Stimulated activated CD8-positive, alpha-beta memory T cell treated with anti-CD3 and anti-CD28 coated beads, Interleukin-7, amount 100 ng/mL, for 24 hours (primary cell): Measurements from ENCODE around the gene STK31.
"Not testable (repeated sequence)": the region's sequence is repeated elsewhere in the genome, so short reads cannot be mapped to it uniquely, and the experiment has no call there.

Experiments
- DNase-seq: peaks from one replicate; pipeline ENCODE4 v3.0.0-alpha.2; 2020; ENCODE audit warnings: low read depth

STK31 gene, protein sequence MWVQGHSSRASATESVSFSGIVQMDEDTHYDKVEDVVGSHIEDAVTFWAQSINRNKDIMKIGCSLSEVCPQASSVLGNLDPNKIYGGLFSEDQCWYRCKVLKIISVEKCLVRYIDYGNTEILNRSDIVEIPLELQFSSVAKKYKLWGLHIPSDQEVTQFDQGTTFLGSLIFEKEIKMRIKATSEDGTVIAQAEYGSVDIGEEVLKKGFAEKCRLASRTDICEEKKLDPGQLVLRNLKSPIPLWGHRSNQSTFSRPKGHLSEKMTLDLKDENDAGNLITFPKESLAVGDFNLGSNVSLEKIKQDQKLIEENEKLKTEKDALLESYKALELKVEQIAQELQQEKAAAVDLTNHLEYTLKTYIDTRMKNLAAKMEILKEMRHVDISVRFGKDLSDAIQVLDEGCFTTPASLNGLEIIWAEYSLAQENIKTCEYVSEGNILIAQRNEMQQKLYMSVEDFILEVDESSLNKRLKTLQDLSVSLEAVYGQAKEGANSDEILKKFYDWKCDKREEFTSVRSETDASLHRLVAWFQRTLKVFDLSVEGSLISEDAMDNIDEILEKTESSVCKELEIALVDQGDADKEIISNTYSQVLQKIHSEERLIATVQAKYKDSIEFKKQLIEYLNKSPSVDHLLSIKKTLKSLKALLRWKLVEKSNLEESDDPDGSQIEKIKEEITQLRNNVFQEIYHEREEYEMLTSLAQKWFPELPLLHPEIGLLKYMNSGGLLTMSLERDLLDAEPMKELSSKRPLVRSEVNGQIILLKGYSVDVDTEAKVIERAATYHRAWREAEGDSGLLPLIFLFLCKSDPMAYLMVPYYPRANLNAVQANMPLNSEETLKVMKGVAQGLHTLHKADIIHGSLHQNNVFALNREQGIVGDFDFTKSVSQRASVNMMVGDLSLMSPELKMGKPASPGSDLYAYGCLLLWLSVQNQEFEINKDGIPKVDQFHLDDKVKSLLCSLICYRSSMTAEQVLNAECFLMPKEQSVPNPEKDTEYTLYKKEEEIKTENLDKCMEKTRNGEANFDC

DNA sequence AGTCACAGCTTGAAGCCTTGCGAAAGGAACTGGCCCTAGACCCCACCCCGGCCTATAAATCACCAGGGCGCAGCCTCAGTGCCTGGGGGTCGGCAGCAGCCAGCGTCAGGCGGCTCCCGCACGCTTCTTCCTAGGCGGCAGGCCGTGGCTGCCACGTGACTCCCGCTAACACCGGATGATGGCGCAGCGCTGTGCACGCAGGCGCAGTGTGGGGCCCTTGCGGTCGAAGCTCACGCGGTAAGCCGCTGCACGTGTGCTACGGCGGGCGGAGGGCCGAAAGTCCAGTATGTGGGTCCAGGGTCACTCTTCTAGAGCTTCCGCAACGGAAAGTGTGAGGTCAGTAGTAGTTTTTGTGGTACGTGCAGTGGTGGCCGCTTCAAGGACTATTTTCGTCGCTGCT is at the start of gene STK31:
Gene STK31, plus strand, starts transcription at position 220 of the 400 bp plus-strand sequence. Its CDS starts 67 bp downstream, at position 287.
- no peak for DNase-seq

DNA sequence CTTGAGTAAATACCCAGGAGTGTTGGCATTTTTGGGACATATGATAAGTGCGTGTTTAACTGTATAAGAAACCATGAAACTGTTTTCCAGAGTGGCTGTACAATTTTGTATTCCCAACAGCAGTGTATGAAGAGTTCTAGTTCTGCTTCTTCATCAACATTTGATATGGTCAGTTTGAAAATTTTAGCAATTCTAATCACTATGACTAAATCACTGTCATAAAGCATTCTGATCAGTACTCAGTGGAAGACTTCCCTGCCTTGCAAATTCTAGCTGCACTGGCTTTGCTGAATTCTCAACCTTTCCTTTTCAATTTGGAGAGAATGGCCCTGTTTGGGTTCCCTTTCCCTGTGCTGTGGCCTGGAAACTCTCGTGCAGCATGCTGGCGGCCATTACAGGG is 48.6 kb upstream of the STK31 start:
- no peak for DNase-seq

DNA sequence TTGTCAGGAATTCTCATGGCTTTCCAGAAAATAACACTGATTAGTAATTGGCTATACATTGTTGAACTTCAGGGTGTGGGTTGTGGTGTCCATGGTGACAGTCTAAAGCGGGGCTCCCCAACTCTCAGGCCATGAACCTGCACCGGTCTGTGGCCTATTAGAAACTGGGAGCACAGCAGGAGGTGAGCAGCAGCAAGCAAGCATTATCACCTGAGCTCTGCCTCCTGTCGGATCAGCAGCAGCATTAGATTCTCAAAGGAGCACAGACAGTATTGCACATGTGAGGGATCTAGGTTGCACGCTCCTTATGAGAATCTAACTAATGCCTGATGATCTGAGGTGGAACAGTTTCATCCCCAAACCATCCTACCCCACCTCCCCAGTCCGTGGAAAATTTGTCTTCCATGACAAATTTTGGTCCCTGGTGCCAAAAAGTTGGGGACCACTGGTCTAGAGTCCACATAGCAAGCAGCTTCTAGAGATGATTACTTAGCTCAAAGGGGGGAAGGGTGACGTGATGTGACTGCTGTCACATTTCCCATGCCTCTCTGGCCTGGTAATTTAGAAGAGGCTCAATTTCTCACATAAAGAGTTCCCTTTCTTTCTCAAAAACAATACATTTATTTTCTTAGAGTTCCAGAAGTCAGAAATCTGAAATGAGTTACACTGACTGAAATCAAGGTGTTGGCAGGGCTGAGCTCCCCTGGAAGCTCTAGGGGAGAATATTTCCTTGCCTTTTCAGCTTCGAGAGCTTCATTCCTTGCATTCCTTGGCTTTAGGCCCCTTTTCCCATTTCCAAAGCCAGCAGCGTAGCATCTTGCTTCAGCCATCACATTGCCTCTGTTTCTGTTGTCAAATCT is 47.7 kb upstream of the STK31 start:
- no peak for DNase-seq

DNA sequence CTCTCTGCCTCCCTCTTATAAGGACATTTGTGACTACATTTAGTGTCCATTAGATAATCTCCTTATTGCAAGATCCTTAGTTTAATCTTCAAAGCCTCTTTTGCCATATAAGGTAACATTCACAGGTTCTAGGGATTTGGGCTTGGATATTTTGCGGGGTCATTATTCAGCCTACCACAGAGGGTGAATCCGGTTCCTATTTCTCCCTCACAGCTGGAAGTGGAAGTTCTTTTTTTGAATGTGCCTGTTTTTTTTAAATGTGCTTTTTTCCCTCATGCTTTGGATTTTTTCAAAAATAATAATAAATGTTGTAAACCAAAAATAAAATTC is 47.1 kb upstream of the STK31 start:
- no peak for DNase-seq

DNA sequence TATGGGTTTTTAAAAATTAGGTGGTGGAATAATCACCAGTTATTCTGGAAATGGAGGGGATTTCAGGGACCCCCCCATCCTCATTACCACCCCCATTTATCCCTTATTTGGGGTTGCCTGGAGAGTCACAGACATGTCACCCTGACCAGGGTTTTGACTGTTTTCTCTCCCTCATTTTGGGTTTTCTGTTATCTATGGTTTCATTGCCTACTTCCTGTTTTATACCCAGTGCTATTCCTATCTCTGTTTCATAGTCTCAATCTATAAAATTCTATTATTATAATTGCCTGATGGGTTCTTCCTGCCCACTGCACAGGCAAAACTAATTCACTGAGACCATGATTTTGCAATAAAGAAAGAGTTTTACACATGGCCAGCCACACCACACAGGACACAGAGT is 45.9 kb upstream of the STK31 start:
- DNase-seq: no peak

DNA sequence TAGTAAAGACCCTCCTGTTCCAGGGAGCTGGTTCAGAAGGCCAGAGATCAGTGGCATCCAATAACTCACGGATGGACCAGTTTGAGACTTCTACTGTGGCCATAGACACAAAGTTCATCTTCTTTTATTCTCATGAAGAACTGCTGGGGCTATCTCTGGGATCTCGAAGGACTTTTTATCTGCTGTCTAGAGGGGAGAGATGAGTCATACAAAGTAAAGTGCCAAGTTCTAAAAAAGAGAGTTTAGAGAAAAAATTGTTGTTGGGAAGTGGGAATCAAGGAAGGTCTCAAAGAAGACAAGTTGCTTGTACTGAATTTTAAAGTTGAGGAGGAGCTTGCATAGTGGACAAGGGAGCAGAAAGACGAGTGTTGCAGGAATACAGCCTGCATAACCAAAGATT is 38.0 kb upstream of the STK31 start:
- DNase-seq: no peak

DNA sequence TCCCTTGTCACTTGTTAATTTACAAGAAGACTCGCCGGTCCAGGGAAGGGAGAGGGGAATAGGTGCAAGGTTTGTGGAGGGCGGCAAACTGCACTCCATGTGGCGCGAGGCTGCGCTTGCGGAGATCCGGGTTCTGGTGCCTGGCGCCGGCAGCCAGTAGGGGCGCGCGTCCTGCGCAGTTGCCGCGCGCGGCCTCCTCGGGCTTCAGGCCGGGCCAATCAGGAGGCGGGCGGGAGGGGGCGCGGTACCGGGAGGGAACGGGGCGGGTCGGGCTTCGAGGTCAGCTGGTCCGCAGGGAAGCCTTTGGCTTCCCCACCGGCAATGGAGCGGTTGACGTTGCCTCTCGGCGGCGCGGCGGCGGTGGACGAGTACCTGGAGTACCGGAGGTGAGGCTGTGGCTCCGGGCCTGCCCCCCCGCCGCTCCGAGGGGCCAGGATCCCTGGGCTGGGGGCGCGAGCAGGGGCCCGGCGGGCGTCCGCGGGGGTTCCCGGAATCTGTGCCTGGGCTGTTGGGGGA is 30.1 kb upstream of the STK31 start, which contains the start of gene FAM221A:
Gene FAM221A, plus strand, starts transcription at position 302 of the 516 bp plus-strand sequence. Its CDS starts 20 bp downstream, at position 322.
- DNase-seq: peak; percentile 57

DNA sequence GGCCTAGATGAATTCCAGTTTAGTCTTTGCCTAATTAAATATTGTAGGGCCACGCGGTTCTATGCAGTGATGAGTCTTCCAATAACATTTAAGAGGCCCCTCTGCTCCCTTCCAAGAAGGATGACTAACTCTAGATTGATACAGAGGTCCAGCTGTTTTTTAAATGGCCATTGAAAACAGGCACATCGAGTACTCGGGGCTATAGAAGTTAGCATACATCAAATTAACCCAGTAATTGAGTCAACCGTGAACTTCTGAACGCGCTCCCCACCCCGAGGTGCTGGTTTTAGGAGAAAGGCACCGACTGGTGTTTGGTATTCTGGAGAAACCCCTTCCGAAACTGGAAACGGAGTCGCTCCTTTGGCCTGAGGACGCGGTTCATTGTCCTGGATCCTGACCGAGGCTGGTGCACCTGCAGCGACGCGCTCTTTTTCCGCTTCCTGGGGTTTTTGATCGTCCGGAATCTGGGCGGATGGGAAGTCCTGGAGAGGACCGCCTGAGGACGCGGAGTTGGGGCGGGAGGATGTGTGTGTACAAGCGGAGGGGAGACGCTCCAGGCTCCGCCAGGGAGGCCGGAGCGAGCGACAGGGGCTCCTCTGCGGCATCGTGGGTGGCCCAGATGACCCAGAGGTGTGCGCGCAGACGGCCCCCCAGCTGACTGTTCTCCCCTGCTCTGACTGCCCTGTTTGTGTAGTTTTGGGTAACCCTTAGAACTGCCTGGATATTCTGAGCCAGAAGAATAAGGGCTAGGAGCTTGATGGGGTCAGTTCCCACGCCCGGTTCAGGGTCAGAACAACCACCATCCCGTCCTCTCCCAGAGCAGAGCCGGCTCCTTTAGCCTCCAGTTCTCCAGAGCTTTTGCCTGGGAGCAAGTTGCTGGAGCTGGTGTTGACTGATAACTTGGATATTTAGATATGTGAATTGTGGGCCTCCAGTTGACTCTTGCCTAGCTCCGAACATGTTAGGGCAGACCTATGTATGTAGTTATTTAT is 29.3 kb upstream of the STK31 start:
- no peak for DNase-seq

DNA sequence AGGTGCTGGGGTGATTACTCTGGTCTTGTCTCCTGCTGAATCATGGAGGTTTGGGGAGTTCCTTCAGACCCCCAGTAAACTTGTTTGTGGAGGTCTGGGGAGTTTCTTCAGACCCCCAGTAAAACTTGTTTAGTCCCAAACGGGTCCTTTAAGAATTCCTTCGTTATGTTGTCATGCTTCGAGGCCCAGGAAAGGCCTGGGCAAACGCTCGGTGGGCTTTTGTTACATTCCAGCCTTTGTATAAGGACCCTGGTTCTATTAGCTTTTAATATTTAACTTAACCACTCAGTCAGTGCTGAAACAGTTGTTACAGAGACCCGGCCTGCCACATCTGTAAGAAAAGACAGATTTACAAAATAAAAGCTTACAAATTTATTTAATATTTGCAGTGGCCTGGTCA is 26.0 kb upstream of the STK31 start:
- DNase-seq: not testable (repeated sequence)

DNA sequence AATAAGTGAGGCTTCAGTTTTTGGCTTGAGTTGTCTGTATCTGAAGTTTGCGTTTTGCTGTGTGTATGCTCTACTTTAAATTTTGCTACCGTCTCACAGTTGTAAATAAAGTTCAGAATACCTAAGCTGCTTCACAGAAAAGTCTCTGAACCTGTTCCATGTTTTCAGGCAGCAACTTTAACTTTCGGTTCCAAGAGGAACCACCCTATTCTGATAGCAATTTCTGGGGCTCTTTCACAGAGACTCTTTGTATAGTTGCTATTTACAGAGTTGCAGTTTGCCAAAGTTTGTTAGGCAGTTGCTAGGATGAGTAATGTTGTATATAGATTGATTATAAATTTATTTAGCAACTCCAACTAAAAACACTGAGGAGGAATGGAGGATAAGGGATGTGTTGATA is 24.3 kb upstream of the STK31 start:
- no peak for DNase-seq

DNA sequence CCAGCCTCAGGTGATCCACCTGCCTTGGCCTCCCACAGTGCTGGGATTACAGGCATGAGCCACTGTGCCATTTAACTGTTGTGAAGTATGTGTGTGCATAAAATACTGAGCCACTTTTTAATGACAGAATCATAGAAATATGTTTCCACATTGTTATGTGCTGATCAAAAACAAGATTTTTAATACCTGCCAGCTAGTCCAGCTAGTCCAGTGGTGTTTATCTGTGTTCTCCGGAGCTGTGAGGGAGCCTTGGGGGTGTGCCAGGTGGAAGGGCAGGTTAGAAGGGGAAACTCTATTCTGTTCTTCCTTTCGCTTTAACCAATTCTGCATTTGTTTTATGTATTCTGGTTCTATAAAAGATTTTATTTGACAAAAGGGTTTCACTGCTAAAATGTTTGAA is 23.0 kb upstream of the STK31 start:
- DNase-seq: no peak

DNA sequence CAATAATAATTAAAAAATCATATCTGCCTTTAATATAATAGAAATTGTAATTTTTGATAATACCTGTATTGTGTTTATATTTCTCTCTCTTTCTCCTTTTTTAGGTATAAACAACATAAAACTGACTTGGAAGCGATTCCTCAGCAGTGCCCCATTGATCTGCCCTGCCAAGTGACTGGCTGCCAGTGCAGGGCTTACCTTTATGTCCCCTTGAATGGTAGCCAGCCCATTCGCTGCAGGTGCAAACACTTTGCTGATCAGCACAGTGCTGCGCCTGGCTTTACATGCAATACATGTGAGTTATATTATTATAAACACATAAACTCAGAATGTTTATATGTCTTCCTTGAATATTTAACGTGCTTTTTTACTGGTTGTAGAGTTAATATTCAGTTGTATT is 20.9 kb upstream of the STK31 start:
- DNase-seq: no peak

DNA sequence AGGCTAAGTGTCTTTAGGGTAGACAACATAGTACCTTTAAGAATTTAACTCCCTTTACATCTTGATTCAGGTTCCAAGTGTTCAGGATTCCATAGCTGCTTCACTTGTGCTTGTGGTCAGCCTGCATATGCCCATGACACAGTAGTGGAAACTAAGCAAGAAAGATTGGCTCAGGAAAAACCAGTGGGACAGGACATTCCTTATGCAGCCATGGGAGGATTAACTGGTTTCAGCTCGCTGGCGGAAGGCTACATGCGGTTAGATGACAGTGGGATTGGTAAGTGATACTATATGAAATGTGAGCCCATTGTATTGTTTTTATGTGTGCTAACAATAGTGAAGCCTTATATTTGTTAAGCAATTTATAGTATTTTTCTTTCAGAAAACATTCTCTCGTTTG is 18.7 kb upstream of the STK31 start:
- DNase-seq: no peak

DNA sequence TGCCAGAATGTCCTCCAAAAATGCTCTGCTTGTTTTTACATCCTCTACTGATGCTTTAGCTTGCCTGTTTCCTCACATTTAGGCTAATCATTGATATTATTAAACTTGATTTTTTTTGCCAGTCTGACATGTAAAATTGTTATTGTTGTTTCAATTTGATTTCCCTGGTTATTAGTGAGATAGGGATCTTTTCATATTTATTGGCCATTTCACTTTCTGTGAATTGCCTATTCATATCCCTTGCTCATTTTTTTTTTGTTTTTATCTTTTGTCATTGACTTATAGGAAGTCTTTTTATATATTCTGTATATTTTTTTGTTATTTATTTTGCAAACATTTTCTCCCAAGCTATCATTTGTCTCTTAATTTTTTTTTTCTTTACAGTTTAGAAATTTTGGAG is 16.8 kb upstream of the STK31 start:
- DNase-seq: no peak

DNA sequence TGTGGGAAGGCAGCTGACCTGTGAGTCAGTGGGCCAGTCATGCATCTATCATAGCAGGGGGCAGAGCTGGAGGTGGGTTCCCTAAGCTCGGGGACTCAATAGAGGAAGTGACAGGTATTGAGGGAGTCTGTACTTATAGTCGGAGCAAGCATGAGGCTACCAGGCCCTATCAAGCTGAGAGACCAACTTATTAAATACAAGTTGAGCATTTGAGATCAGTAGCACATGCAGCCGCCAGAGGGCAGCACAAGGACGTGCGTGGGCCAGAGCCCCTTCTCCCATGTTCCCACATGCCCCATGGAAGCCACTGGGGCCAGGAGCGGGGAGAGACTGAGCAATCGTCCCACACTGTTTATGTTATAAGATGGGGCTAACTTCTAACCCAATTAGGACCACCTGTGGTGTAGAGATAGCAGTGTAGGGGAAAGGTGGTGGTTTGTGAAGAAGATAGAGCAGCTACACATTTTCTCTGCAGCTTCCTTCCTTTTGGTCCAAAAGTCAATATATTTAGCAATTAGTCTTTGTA is 13.0 kb upstream of the STK31 start:
- no peak for DNase-seq

DNA sequence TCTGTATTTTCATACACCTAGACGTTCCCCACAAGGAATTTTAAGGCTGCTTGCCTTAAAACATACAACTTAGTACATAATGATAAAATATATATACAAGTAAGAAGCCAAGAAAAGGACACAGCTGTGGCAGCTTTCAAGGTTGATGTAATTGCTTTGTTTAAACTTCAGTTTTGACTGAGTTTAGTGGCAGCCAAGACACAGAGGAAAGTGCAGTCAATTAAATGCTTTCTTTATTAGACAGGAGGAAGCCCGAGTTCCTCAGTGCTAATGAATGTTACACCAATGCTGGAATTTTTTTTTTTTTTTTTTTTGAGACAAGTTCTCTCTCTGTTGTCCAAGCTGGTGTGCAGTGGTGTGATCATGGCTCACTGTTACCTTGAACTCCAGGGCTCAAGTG is 11.2 kb upstream of the STK31 start:
- DNase-seq: no peak

DNA sequence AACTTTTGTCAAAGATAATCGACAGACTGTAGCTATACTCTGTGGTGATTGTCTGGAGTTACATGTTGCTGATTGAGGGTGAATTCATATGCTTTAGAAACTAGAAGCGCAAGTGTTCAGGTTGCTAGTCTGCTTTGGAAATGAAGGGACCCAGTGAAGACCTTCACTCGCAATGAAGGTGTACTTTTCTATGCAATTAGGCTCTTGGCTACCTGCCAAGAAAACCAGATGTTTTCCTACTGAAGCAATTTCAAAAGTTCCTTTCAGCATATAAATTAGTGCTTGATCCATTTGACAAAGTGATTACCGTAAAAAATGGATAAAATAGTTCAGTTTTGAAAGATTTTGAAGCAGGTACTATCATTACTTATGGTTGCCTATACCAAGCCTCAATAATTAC is 10.0 kb upstream of the STK31 start:
- DNase-seq: no peak

DNA sequence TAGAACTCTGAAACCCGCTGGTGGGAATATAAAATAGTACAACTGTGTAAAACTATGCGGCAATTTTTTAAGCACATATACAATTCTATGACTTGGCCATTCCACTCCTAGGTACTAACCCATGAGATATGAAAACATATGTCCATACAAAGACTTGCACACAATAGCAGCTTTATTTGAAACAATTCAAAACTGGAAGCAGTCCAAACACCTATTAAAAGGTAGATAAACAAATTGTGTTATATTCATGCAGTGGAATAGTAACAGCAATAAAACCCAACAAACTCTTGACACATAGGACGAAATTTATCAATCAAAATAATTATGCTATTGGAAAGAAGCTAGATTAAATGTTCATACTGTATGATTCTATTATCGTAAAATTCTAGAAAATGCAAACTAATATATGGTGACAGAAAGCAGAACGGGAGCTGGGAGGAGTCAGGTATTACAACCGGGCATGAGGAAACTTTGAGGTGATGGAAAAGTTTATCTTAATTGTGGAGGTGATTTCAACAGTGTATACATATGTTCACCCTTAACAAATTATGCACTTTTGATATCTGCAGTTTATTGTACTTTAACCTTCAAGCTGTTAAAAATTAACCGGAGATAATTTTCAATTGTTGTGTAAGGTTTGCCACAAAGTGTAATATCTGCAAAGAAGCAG is 803 bp upstream of the STK31 start:
- no peak for DNase-seq

DNA sequence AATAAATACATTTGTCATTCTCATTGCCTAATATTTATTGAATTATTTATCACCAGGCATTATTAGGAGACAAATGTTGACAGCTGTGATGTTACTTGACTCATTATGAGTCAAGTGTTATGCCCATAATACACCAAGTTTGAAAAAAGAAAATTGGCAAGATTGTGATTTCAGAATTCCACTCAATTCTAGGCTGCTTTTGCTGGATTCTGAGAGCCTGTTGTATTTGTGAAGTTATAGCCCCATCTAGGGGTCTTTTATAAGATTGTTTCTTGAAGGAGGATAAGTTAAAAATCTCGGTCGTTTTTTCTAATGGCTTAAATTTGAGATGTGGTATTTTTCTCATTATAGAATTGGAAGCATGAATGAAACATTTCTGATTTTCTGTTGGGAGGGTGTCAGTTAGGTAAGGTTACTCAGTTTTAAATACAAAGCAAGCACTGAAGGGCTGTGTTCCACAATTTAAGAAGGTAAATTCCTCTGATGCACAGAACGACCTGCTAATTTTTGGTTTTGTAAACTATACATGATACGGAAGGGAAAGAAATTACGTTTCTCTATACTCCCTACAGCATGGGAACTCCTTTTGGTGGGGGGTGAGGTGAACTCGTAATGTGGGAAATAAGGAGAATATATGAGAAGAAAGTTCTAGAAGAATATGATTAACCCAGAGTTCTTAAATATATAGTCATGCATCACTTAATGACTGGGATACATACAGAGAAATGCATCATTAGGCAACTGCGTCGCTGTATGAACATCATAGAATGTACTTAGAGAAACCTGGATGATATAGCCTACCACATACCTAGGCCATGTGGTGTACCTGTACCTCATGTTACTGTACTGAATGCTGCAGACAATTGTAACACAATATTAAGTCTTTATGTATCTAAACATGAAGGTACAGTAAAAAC is 2.6 kb downstream of the STK31 start:
- no peak for DNase-seq
